SK-N-SH treated with all-trans-retinoic acid at 6 μM for 48 hours (cell line): ENCODE data around the gene TCP11L2.

Source experiments
- ARNTL ChIP-seq: fragments of 450-650 bp; formaldehyde crosslinking; IDR thresholded peaks from 2 replicates; pipeline ENCODE4 v1.5.0; 2020; ENCODE audit warnings: low read depth, mild to moderate bottlenecking, moderate library complexity, borderline replicate concordance
- BACH2 ChIP-seq: fragments of 250-450 bp; sonication (Bioruptor Pico); IDR thresholded peaks from 2 replicates; pipeline ENCODE4 v1.9.0; 2021; ENCODE audit warnings: mild to moderate bottlenecking, borderline replicate concordance
- CREB5 ChIP-seq: fragments of 250-450 bp; sonication (Bioruptor Pico); IDR thresholded peaks from 2 replicates; pipeline ENCODE4 v1.5.1; 2020; ENCODE audit warnings: low read depth, mild to moderate bottlenecking, moderate library complexity
- CSDC2 ChIP-seq: fragments of 250-450 bp; sonication (Bioruptor Pico); IDR thresholded peaks from 2 replicates; pipeline ENCODE4 v1.5.0; 2020; ENCODE audit warnings: mild to moderate bottlenecking, moderate library complexity
- ISL1 ChIP-seq: fragments of 250-450 bp; sonication (Bioruptor Pico); IDR thresholded peaks from 2 replicates; pipeline ENCODE4 v2.1.2; 2022; ENCODE audit warnings: mild to moderate bottlenecking, moderate library complexity
- OSR1 ChIP-seq: fragments of 250-450 bp; sonication (Bioruptor Pico); IDR thresholded peaks from 2 replicates; pipeline ENCODE4 v1.8.0; 2022; ENCODE audit warnings: moderate library complexity, mild to moderate bottlenecking, inconsistent platforms
- PPARA ChIP-seq: fragments of 250-450 bp; sonication (Bioruptor Pico); IDR thresholded peaks from 2 replicates; pipeline ENCODE4 v1.5.0; 2020; ENCODE audit warnings: mild to moderate bottlenecking, borderline replicate concordance
- SNAI2 ChIP-seq: fragments of 250-450 bp; sonication (Bioruptor Pico); IDR thresholded peaks from 2 replicates; pipeline ENCODE4 v1.5.0; 2020; ENCODE audit warnings: mild to moderate bottlenecking, moderate library complexity
- ZC3H10 ChIP-seq: fragments of 250-450 bp; sonication (Bioruptor Pico); IDR thresholded peaks from 2 replicates; pipeline ENCODE4 v1.5.1; 2021; ENCODE audit warnings: mild to moderate bottlenecking, moderate library complexity
- ZFP3 ChIP-seq: fragments of 250-450 bp; sonication (Bioruptor Pico); IDR thresholded peaks from 2 replicates; pipeline ENCODE4 v1.5.0; 2020; ENCODE audit warnings: mild to moderate bottlenecking, moderate library complexity
- ZFP30 ChIP-seq: fragments of 450-650 bp; formaldehyde crosslinking; IDR thresholded peaks from 2 replicates; pipeline ENCODE4 v1.5.0; 2022; ENCODE audit warnings: mild to moderate bottlenecking, moderate library complexity
- ZNF565 ChIP-seq: fragments of 450-650 bp; formaldehyde crosslinking; conservative IDR thresholded peaks from 2 replicates; pipeline ENCODE4 v1.5.0; 2020; ENCODE audit warnings: low read depth, mild to moderate bottlenecking, moderate library complexity
- TF ChIP-seq, protein P1 (sequence below): fragments of 250-450 bp; sonication (Bioruptor Pico); IDR thresholded peaks from 2 replicates; pipeline ENCODE4 v1.8.0; 2020; ENCODE audit warnings: mild to moderate bottlenecking, moderate library complexity, borderline replicate concordance
- TF ChIP-seq, protein P2 (sequence below): fragments of 250-450 bp; sonication (Bioruptor Pico); IDR thresholded peaks from 2 replicates; pipeline ENCODE4 v1.5.0; 2020; ENCODE audit warnings: mild to moderate bottlenecking, moderate library complexity

- TF ChIP-seq, protein P1, sequence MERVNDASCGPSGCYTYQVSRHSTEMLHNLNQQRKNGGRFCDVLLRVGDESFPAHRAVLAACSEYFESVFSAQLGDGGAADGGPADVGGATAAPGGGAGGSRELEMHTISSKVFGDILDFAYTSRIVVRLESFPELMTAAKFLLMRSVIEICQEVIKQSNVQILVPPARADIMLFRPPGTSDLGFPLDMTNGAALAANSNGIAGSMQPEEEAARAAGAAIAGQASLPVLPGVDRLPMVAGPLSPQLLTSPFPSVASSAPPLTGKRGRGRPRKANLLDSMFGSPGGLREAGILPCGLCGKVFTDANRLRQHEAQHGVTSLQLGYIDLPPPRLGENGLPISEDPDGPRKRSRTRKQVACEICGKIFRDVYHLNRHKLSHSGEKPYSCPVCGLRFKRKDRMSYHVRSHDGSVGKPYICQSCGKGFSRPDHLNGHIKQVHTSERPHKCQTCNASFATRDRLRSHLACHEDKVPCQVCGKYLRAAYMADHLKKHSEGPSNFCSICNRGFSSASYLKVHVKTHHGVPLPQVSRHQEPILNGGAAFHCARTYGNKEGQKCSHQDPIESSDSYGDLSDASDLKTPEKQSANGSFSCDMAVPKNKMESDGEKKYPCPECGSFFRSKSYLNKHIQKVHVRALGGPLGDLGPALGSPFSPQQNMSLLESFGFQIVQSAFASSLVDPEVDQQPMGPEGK (CRISPR knock-in tag): no peak
- TF ChIP-seq ZFP3 (CRISPR knock-in tag) (no peak), ARNTL (CRISPR knock-in tag) (no peak), CSDC2 (CRISPR knock-in tag) (no peak), OSR1 (no peak), ZFP30 (CRISPR knock-in tag) (no peak), SNAI2 (no peak), PPARA (CRISPR knock-in tag) (no peak), BACH2 (no peak), CREB5 (CRISPR knock-in tag) (no peak), ISL1 (CRISPR knock-in tag) (no peak), ZC3H10 (CRISPR knock-in tag) (no peak), ZNF565 (no peak)
- TF ChIP-seq, protein P2, sequence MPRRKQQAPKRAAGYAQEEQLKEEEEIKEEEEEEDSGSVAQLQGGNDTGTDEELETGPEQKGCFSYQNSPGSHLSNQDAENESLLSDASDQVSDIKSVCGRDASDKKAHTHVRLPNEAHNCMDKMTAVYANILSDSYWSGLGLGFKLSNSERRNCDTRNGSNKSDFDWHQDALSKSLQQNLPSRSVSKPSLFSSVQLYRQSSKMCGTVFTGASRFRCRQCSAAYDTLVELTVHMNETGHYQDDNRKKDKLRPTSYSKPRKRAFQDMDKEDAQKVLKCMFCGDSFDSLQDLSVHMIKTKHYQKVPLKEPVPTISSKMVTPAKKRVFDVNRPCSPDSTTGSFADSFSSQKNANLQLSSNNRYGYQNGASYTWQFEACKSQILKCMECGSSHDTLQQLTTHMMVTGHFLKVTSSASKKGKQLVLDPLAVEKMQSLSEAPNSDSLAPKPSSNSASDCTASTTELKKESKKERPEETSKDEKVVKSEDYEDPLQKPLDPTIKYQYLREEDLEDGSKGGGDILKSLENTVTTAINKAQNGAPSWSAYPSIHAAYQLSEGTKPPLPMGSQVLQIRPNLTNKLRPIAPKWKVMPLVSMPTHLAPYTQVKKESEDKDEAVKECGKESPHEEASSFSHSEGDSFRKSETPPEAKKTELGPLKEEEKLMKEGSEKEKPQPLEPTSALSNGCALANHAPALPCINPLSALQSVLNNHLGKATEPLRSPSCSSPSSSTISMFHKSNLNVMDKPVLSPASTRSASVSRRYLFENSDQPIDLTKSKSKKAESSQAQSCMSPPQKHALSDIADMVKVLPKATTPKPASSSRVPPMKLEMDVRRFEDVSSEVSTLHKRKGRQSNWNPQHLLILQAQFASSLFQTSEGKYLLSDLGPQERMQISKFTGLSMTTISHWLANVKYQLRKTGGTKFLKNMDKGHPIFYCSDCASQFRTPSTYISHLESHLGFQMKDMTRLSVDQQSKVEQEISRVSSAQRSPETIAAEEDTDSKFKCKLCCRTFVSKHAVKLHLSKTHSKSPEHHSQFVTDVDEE: no peak
Observed at GRCh38 chr12:106274012-106274411, 28.5 kb upstream of the TCP11L2 start.
